Heart right ventricle (tissue), 16 donors: Measurements from ENCODE around the gene PDZD2. TPM values are rescaled to one million over a fixed set of nuclear protein-coding genes. Genes with fewer than 3 reads are reported as not detected.

Experiments
- ATAC-seq, 8 donors: fragments of 200-7000 bp; cut with Tn5 transposase; one replicate each; pipeline ENCODE4 v1.9.1; 2020; ENCODE audit warnings: mild to moderate bottlenecking in 8 of 8, moderate library complexity in 8 of 8, moderate number of reproducible peaks in 1 of 8
- DNase-seq, 2 donors: peaks; one replicate each; pipeline ENCODE4 v3.0.0-alpha.2; 2020
- H3K27ac ChIP-seq, 10 donors: fragments of 200-600 bp; sonication (generic) in 2 of 10; one replicate each; pipeline versions ENCODE4 v1.5.0 to v1.8.0; 2020 to 2022; ENCODE audit warnings: mild to moderate bottlenecking in 3 of 10
- H3K27me3 ChIP-seq, 7 donors: fragments of 200-600 bp; one replicate each; pipeline ENCODE4 v1.8.0; 2021 to 2022; ENCODE audit warnings: mild to moderate bottlenecking in 2 of 7
- H3K36me3 ChIP-seq, 9 donors: fragments of 200-600 bp; sonication (generic) in 1 of 9; one replicate each; pipeline versions ENCODE4 v1.5.0 to v1.8.0; 2020 to 2022; ENCODE audit warnings: mild to moderate bottlenecking in 2 of 9
- H3K4me1 ChIP-seq, 9 donors: fragments of 200-600 bp; sonication (generic) in 1 of 9; one replicate each; pipeline versions ENCODE4 v1.5.0 to v1.8.0; 2020 to 2022; ENCODE audit warnings: mild to moderate bottlenecking in 4 of 9
- H3K4me3 ChIP-seq, 10 donors: fragments of 200-600 bp; sonication (generic) in 2 of 10; one replicate each; pipeline versions ENCODE4 v1.5.0 to v1.8.0; 2020 to 2022; ENCODE audit warnings: mild to moderate bottlenecking in 7 of 10, moderate library complexity in 2 of 10
- H3K9me3 ChIP-seq, 11 donors: fragments of 200-600 bp in 10 of 11; sonication (generic) in 2 of 11; one replicate each; pipeline versions ENCODE4 v1.5.0 to v1.8.0; 2013 to 2022; ENCODE audit warnings: mild to moderate bottlenecking in 2 of 11, control low read depth in 1 of 11, moderate library complexity in 1 of 11
- WGBS, 2 donors: extraction: QIAGEN DNeasy Blood & Tissue Kit; methylation state at CpG; one replicate each; pipeline ENCODE4 v1.1.7; 2013; ENCODE audit warnings: inconsistent platforms in 1 of 2; 5-methylcytosine and 5-hydroxymethylcytosine counted together
- intact Hi-C, 10 donors: fragments of 100-400 bp; cut with DNase I; formaldehyde crosslinking; loops; one replicate each; pipeline versions ENCODE4 v1.11.1 to v1.14.2; 2022
- polyA plus RNA-seq, 2 donors: library from polyadenylated mRNA; stranded (reverse); fragments of 200-250 nt; gene quantifications; one replicate each; pipeline ENCODE4 v1.2.3, GENCODE V29; 2013
- total RNA-seq, 10 donors: library from RNA; stranded (reverse); fragmentation: NEBNext Ultra II Directional in 3 of 10; extraction: Animal tissue kit (Norgen Biotek cat#: 25700) in 3 of 10; gene quantifications; one replicate each; pipeline versions ENCODE4 v1.2.1 to v1.2.4, GENCODE V29; 2021 to 2023
- TF ChIP-seq, protein P1 (sequence below), 9 donors: fragments of 200-600 bp; sonication (generic) in 2 of 9; IDR thresholded peaks; one replicate each; pipeline versions ENCODE4 v1.5.0 to v1.8.0; 2021 to 2022; ENCODE audit warnings: antibody characterized with exemption in 9 of 9, mild to moderate bottlenecking in 5 of 9, moderate library complexity in 1 of 9
- donor health status: Arrhythmogenic right ventricular cardiomyopathy.
- donor health status: ischemic (EF 13 %, LVEDD 7.1; RV severe dilation, severe dysfunction).
- donor health status: healthy with polysubstance abuse.
- donor health status: DM: no; HTN: yes; CAD: no.
- donor health status: DM: no; HTN: no; CAD: no.
- donor health status: ischemic (EF 25% LVEDD 6.9; RV normal size, moderate dysfunction).
- donor health status: ischemic (EF 25% LVEDD 5.7; RV mildly dilated, moderate dysfunction).
- donor health status: healthy.
- donor health status: DM: yes; HTN: yes; CAD: no.
- donor health status: Ischemic cardiomyopathy.
- donor health status: ischemic (EF 35%, LVEDD 5.7; RV mildly dilated, moderate dysfunction).
- donor health status: nonischemic (EF 11% LVEDD 7.7; RV severe dilation, severe dysfunction).
- donor health status: DM: yes; HTN: yes; CAD: no.
- donor health status: PGD.
- donor health status: ischemic (EF 29% LVEDD 5.4; RV normal size, mild dysfunction).
- donor health status: nonischemic (EF 23%, LVEDD 6.1; RV moderate dilation, normal function).

The PDZD2 gene
- total and polyA plus RNA-seq, 12 donors: 9.0 to 117 (median 82.5) TPM

DNA sequence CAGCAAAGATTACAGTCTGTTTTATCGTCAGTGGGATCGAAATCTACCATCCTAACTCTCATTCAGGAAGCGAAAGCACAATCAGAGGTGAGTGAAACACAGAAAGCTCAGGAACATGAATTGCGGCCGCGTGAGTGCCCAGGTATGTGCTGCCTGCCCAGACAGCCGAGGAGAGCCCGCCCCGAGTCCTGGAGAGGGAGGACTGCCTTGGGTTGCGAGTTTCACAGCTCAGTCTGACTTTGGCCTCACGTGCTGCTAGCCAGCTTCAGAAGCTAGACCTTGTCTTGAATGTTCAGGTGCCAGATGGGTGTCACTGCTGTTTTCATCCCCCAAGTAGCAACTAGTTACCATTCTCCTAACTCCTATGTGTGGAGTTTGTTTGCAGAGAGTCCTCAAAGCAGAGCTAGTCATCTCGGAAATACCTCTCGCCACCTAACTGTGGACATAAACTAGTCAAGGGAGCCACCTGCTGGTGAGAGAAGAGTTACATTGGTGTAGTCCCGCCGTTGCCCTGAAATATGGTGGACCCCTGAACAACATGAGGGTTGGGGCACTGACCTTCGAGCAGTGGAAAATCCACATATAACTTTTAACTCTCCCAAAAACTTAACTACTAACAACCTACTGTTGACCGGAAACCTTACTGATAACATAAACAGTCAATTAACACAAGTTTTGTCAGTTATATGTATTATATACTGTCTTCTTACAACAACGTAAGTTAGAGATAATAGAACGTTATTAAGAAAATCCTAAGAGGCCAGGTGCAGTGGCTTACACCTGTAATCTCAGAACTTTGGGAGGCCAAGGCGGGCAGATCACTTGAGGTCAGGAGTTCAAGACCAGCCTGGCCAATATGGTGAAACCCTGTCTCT, 454.2 kb downstream of the PDZD2 start:
- TF ChIP-seq, protein P1, sequence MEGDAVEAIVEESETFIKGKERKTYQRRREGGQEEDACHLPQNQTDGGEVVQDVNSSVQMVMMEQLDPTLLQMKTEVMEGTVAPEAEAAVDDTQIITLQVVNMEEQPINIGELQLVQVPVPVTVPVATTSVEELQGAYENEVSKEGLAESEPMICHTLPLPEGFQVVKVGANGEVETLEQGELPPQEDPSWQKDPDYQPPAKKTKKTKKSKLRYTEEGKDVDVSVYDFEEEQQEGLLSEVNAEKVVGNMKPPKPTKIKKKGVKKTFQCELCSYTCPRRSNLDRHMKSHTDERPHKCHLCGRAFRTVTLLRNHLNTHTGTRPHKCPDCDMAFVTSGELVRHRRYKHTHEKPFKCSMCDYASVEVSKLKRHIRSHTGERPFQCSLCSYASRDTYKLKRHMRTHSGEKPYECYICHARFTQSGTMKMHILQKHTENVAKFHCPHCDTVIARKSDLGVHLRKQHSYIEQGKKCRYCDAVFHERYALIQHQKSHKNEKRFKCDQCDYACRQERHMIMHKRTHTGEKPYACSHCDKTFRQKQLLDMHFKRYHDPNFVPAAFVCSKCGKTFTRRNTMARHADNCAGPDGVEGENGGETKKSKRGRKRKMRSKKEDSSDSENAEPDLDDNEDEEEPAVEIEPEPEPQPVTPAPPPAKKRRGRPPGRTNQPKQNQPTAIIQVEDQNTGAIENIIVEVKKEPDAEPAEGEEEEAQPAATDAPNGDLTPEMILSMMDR (IDR thresholded peaks at IDR 0.05): peak; percentile 49 to 82 (median 72)
- Histone ChIP-seq H3K9me3 (no peaks in the 10 kb centered on the region), H3K27me3 (no peaks in the 10 kb centered on the region), H3K27ac (peak overlapping the region in 1 of 10 donors; percentile 6), H3K4me1 (peaks cover 1 to 35% (median 19%) of the 10 kb centered on the region in 9 donors), H3K36me3 (peaks cover 0 to 99% (median 12%) of the 10 kb centered on the region in 9 donors), H3K4me3 (no peak overlapping the region)
- ATAC-seq: peak; percentile 67 to 85 (median 81)
- intact Hi-C loops: loop anchor here in 9 of 10 donors (1.0 to 10.0 kb wide), 6 partner anchors 266 to 512 kb away; no protein-coding TSS in a partner anchor
- 58 to 65% methylated on average over 20 of the region's 20 CpGs for WGBS, 2 donors
- DNase-seq: peak in 1 of 2 donors; percentile 74

DNA sequence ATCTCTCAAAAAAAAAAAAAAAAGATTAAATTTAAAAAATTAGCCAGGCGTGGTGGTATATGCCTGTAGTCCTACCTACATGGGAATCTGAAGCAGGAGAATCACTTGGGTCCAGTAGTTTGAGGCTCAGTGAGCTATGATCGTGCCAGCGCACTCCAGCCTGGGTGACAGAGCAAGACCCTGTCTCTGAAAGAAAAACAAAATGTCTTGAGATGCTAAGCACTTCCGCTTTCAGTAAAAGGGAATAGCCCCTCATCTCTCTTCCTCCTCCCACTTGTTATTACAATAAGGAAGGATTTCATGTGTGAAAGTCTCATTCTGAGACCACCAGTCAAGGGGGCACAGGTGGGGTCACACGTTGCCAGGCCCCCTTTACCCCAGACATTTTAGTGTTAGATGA, 455.8 kb downstream of the PDZD2 start:
- Histone ChIP-seq H3K4me1 (peaks cover 8 to 50% (median 34%) of the 10 kb centered on the region in 9 donors), H3K27me3 (no peaks in the 10 kb centered on the region), H3K27ac (peak overlapping the region in 3 of 10 donors; percentile 3 to 62 (median 47)), H3K36me3 (peaks cover 0 to 96% (median 5%) of the 10 kb centered on the region in 9 donors), H3K4me3 (no peak overlapping the region), H3K9me3 (no peaks in the 10 kb centered on the region)
- intact Hi-C loops: loop anchor here in 9 of 10 donors (5.0 to 10.0 kb wide), 5 partner anchors 78 to 512 kb away; partner anchors contain the start of gene GOLPH3 (in 1 of the 9)
- TF ChIP-seq, protein P1 (IDR thresholded peaks at IDR 0.05): no peak
- DNase-seq (no peak), ATAC-seq (no peak)
- 91 to 96% methylated on average over 5 of the region's 5 CpGs for WGBS, 2 donors

GRCh38 chr5:32095261-32095671, 456.3 kb downstream of the PDZD2 start:
- no peaks in the 10 kb centered on the region for H3K27me3 ChIP-seq
- H3K36me3 ChIP-seq: peaks cover 0 to 96% (median 5%) of the 10 kb centered on the region in 9 donors
- peak overlapping the region in 4 of 10 donors; percentile 3 to 62 (median 30) for H3K27ac ChIP-seq
- peaks cover 9 to 56% (median 39%) of the 10 kb centered on the region in 9 donors for H3K4me1 ChIP-seq
- no peak overlapping the region for H3K4me3 ChIP-seq
- no peaks in the 10 kb centered on the region for H3K9me3 ChIP-seq
- peak in 6 of 8 donors; percentile 15 to 31 (median 26) for ATAC-seq
- no peak for DNase-seq
- intact Hi-C loops: loop anchor here in 3 of 10 donors (5.0 to 10.0 kb wide), 2 partner anchors 77 to 510 kb away; partner anchors contain the start of gene GOLPH3 (in 1 of the 3)
- TF ChIP-seq, protein P1 (IDR thresholded peaks at IDR 0.05): no peak
- WGBS, 2 donors: 50 to 55% methylated on average over 7 of the region's 7 CpGs

- intact Hi-C loops: loop anchor here in 3 of 10 donors (5.0 to 10.0 kb wide), 2 partner anchors 75 to 512 kb away; partner anchors contain the start of gene GOLPH3 (in 1 of the 3)
- no peak for ATAC-seq
- TF ChIP-seq, protein P1 (IDR thresholded peaks at IDR 0.05): no peak
- Histone ChIP-seq H3K27me3 (no peaks in the 10 kb centered on the region), H3K36me3 (peaks cover 0 to 96% (median 10%) of the 10 kb centered on the region in 9 donors), H3K27ac (peak overlapping the region in 5 of 10 donors; percentile 1 to 77 (median 63)), H3K4me1 (peaks cover 9 to 61% (median 43%) of the 10 kb centered on the region in 9 donors), H3K4me3 (no peak overlapping the region), H3K9me3 (no peaks in the 10 kb centered on the region)
- DNase-seq: no peak
- 90 to 93% methylated on average over 10 of the region's 10 CpGs for WGBS, 2 donors
Measured at GRCh38 chr5:32096891-32097595, 458.1 kb downstream of the PDZD2 start.
